22Rv1 (cell line): ENCODE measurements around the gene SUSD4.

ENCODE experiments used
- H3K27ac ChIP-seq: fragments of 450-650 bp; 2 replicates; pipeline ENCODE4 v1.5.1; 2017
- CTCF ChIP-seq: fragments of 450-650 bp; IDR thresholded peaks from 2 replicates; pipeline ENCODE4 v1.5.1; 2017; ENCODE audit warnings: mild to moderate bottlenecking
- ZFX ChIP-seq: fragments of 450-650 bp; IDR thresholded peaks from 2 replicates; pipeline ENCODE4 v1.6.1; 2017; ENCODE audit warnings: antibody characterized with exemption, borderline replicate concordance

SUSD4 gene

GRCh38 chr1:223271085-223271781, 92.7 kb downstream of the SUSD4 start:
- TF ChIP-seq CTCF: no peak
- TF ChIP-seq ZFX: no peak
- no peak overlapping the region for H3K27ac ChIP-seq

- no peak overlapping the region for H3K27ac ChIP-seq
Measured at GRCh38 chr1:223270155-223270554, 93.8 kb downstream of the SUSD4 start.

GRCh38 chr1:223269006-223269405, 95.0 kb downstream of the SUSD4 start:
- no peak overlapping the region for H3K27ac ChIP-seq
- no peak for TF ChIP-seq CTCF
- TF ChIP-seq ZFX: no peak

More at GRCh38 chr1:223270155-223270554, 93.8 kb downstream of the SUSD4 start:
- TF ChIP-seq ZFX: no peak
- no peak for TF ChIP-seq CTCF

GRCh38 chr1:223266632-223267172, 97.3 kb downstream of the SUSD4 start:
- no peak overlapping the region for H3K27ac ChIP-seq
- TF ChIP-seq CTCF (no peak), ZFX (no peak)

GRCh38 chr1:223264983-223265908, 98.7 kb downstream of the SUSD4 start:
- TF ChIP-seq CTCF (no peak), ZFX (no peak)
- no peak overlapping the region for H3K27ac ChIP-seq

GRCh38 chr1:223264529-223264928, 99.4 kb downstream of the SUSD4 start:
- TF ChIP-seq ZFX: no peak
- no peak for TF ChIP-seq CTCF

GRCh38 chr1:223261914-223262313, 102.1 kb downstream of the SUSD4 start:
- H3K27ac ChIP-seq: no peak overlapping the region
- TF ChIP-seq ZFX (no peak), CTCF (no peak)

More at GRCh38 chr1:223264529-223264928, 99.4 kb downstream of the SUSD4 start:
- no peak overlapping the region for H3K27ac ChIP-seq
